Uterus (tissue), 4 donors: ENCODE data around the gene CAPG. TPM values are rescaled to one million over a fixed set of nuclear protein-coding genes. Genes with fewer than 3 reads are reported as not detected.

Source experiments
- DNase-seq, 2 donors: peaks; one replicate each; pipeline ENCODE4 v3.0.0-alpha.2; 2019 to 2020
- H3K27ac ChIP-seq, 2 donors: fragments of 200-600 bp; sonication (generic); 1 replicate in 1 of 2; 2 replicates in 1 of 2; pipeline ENCODE4 v1.5.1; 2016 to 2018
- H3K27me3 ChIP-seq, 2 donors: fragments of 200-600 bp; sonication (generic); one replicate each; pipeline ENCODE4 v1.5.1; 2018 to 2019; ENCODE audit warnings: control low read depth in 1 of 2
- H3K36me3 ChIP-seq, 2 donors: fragments of 200-600 bp; sonication (generic); one replicate each; pipeline ENCODE4 v1.5.1; 2019; ENCODE audit warnings: control low read depth in 1 of 2
- H3K4me1 ChIP-seq, 2 donors: fragments of 200-600 bp; sonication (generic); one replicate each; pipeline ENCODE4 v1.5.1; 2018 to 2019; ENCODE audit warnings: control low read depth in 1 of 2
- H3K4me3 ChIP-seq, 2 donors: fragments of 200-600 bp; sonication (generic); 1 replicate in 1 of 2; 2 replicates in 1 of 2; pipeline ENCODE4 v1.5.1; 2018 to 2019; ENCODE audit warnings: mild to moderate bottlenecking in 1 of 2
- H3K9me3 ChIP-seq, 2 donors: fragments of 200-600 bp; sonication (generic); one replicate each; pipeline ENCODE4 v1.5.1; 2019; ENCODE audit warnings: control low read depth in 1 of 2
- CTCF ChIP-seq, 4 experiments: fragments of 200-600 bp in 2 of 4; fragments of 450-650 bp in 2 of 4; sonication (generic) in 2 of 4; IDR thresholded peaks; one replicate each; pipeline ENCODE4 v1.5.1; 2016 to 2019; ENCODE audit warnings: antibody characterized with exemption in 4 of 4, mild to moderate bottlenecking in 2 of 4, moderate library complexity in 1 of 4
- POLR2A ChIP-seq, 2 donors: fragments of 450-650 bp; IDR thresholded peaks; one replicate each; pipeline ENCODE4 v1.6.1; 2016; ENCODE audit warnings: antibody characterized with exemption in 2 of 2, mild to moderate bottlenecking in 1 of 2, moderate library complexity in 1 of 2
- intact Hi-C: fragments of 100-400 bp; cut with DNase I; formaldehyde crosslinking; loops from one replicate; pipeline ENCODE4 v1.15.1; 2023; ENCODE audit warnings: low total_unique reads
- total RNA-seq, 4 donors: library from RNA; depleted of rRNA in 3 of 4; stranded (reverse); fragments of >200 nt in 3 of 4; gene quantifications; one replicate each; pipeline versions ENCODE4 v1.1.0 to v1.2.4, GENCODE V29; 2014 to 2023
- donor health status: DM: yes; HTN: yes; CAD: no.

The CAPG gene
- total RNA-seq, 4 donors from 2014 or later, result 12.3 to 114 (median 65.2) TPM

DNA sequence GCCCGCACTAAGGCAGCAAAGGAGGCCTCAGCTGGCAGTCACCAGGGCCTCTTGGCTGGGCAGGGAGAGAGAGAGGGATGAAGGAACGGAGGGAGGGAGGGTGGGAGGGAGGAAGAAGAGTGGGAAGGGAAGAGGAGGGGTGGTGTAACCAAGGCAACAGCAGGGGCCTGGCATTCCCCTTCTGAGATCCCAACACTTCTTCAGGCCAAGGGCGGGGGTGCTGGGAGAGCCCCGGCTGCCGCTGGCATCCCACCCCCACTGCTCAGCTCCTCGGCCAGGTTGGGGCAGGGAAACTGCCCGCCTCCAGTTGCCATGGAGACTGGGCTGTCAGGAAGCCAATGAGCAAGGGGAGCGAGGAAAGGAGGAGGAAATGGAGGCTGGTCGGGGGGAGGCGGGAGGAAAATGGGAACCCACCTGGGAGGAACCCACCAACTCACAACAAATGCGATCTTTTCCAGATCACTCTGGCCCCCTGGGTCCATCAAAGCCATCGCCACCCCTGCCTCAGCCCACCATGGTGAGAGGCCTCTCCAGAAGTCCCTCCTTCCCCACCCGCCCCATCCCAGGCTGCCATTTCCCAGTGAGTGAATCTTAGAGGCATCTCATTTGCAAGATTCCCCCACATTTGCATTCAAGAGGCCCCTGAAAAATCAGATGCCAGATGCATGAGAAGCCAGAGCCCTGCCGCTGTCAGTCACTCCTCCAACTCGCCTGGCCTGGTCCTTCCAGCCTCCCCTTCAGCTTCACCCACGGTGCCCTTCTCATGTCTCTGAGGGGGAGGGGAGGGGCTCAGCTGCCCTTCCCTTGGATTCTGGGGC, 20.8 kb upstream of the CAPG start:
- Histone ChIP-seq H3K4me3 (no peak overlapping the region), H3K4me1 (no peaks in the 10 kb centered on the region), H3K27me3 (no peaks in the 10 kb centered on the region), H3K9me3 (no peaks in the 10 kb centered on the region), H3K36me3 (no peaks in the 10 kb centered on the region), H3K27ac (no peak overlapping the region)
- TF ChIP-seq CTCF (IDR thresholded peaks at IDR 0.05) (no peak), POLR2A (IDR thresholded peaks at IDR 0.05) (no peak)
- DNase-seq, result no peak
- intact Hi-C loops, result no loop called here

- TF ChIP-seq POLR2A (IDR thresholded peaks at IDR 0.05) (no peak), CTCF (IDR thresholded peaks at IDR 0.05) (no peak)
- Histone ChIP-seq H3K27ac (no peak overlapping the region), H3K36me3 (no peaks in the 10 kb centered on the region), H3K4me3 (no peak overlapping the region), H3K4me1 (no peaks in the 10 kb centered on the region), H3K27me3 (no peaks in the 10 kb centered on the region), H3K9me3 (no peaks in the 10 kb centered on the region)
- intact Hi-C loops, result no loop called here
- no peak for DNase-seq
These were observed 19.7 kb upstream of the CAPG start for GRCh38 chr2:85429924-85430289.

GRCh38 chr2:85429213-85429923, 19.2 kb upstream of the CAPG start:
- Histone ChIP-seq H3K4me3 (no peak overlapping the region), H3K9me3 (no peaks in the 10 kb centered on the region), H3K36me3 (no peaks in the 10 kb centered on the region), H3K27me3 (no peaks in the 10 kb centered on the region), H3K27ac (no peak overlapping the region), H3K4me1 (no peaks in the 10 kb centered on the region)
- intact Hi-C loops, result no loop called here
- TF ChIP-seq POLR2A (IDR thresholded peaks at IDR 0.05) (no peak), CTCF (IDR thresholded peaks at IDR 0.05) (no peak)
- DNase-seq, result no peak

DNA sequence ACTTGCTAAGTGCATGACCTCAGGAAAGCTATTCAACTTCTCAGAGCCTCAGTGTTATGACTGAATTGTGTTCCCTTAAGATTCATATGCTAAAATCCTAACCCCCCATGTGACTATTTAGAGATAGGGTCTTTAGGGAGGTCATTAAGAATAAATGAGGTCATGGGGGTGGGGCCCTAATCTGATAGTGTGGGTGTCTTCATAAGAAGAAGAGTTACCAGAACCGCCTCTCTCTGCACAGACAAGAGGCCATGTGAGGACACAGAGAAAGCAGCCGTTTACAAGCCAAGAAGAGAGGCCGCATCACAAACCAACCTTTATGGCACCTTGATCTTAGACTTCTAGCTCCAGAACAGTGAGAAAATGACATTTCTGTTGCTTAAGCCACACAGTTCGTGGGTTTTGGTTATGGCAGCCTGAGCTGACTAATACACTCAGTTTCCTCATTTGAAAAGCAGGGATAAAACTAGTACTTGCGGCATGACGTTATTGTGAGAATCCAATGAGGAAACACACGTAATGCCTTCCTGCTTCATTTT, 18.2 kb upstream of the CAPG start:
- H3K27me3 ChIP-seq, result no peaks in the 10 kb centered on the region
- no peak overlapping the region for H3K4me3 ChIP-seq
- TF ChIP-seq CTCF (IDR thresholded peaks at IDR 0.05) (no peak), POLR2A (IDR thresholded peaks at IDR 0.05) (no peak)
- no peaks in the 10 kb centered on the region for H3K9me3 ChIP-seq
- no peaks in the 10 kb centered on the region for H3K36me3 ChIP-seq
- no peaks in the 10 kb centered on the region for H3K4me1 ChIP-seq
- no peak overlapping the region for H3K27ac ChIP-seq
- no peak for DNase-seq
- intact Hi-C loops, result no loop called here

DNA sequence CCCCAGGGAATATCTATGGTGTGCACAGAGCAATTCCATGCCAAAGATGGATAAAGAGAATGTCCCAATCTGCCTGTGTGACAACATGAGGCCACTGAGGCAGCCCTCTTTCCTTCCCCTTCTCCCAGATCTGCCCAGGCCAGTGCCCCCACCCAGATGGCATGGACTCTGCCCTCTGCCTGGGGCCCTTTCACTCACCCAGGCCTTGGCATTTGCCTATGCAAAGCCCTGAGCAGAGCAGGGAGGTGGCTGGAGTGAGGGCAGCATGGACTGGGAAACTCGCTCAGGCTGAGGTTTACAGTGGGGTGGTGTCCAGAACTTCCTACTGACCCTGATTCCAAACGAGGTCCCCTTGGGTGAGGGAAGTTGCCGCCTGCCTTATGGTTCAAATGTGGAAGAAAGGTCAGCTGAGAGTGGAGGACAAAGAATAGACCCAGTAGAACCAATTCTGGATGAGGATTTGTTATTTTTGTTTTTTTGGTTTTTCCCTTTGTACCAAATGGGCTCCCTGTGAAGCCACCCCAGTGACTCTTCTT, 17.2 kb upstream of the CAPG start:
- Histone ChIP-seq H3K4me1 (no peaks in the 10 kb centered on the region), H3K27ac (no peak overlapping the region), H3K4me3 (no peak overlapping the region), H3K27me3 (no peaks in the 10 kb centered on the region), H3K9me3 (no peaks in the 10 kb centered on the region), H3K36me3 (no peaks in the 10 kb centered on the region)
- no peak for DNase-seq
- intact Hi-C loops, result no loop called here
- TF ChIP-seq POLR2A (IDR thresholded peaks at IDR 0.05), result no peak
- no peak for TF ChIP-seq CTCF (IDR thresholded peaks at IDR 0.05)
